ENCODE data around the gene KLKB1. TPM values are rescaled to one million over a fixed set of nuclear protein-coding genes. Genes with fewer than 3 reads are reported as not detected.

The KLKB1 gene
- polyA plus RNA-seq, 1 of the 3 experiments (the other 2 are of a cell fraction): 0.12 TPM

DNA sequence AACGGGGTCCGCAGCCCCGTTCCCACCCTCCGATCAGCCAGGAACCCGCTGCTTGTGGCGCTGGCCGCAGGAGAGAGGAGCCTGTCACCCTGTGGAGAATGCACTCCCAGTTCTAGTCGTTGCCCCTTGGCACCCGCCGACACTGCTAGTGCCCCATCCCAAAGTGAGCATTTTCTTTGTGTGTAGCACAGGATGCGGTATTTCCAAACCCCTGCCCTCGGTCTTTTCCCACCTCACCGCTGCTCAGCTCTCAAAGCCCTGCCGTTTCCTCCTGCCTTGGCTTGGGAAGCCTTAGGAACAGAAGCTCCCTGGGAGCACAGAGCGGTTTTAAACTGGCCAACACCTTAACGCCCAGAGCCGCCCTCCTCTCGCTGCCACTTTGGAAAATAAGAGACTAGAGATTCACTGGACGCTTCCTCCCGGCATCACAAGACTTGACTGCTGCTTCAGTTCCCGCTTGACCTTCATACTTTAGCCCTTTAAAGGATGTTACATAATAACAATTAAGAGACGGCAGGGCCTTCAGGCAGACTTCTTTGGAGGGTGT, 35.2 kb upstream of the KLKB1 start:
- Histone ChIP-seq H3K79me2 (ENCODE audit: insufficient read depth) (peaks cover 24% of the 10 kb centered on the region), H4K20me1 (ENCODE audit: insufficient read depth) (no peaks in the 10 kb centered on the region), H3K4me2 (peak overlapping the region; percentile 95), H3K27me3 (ENCODE audit: insufficient read depth) (no peaks in the 10 kb centered on the region), H3K9me3 (no peaks in the 10 kb centered on the region), H3K9me2 (no peaks in the 10 kb centered on the region), H3K27ac (ENCODE audit: low read depth in 2 of 2, low read length in 1 of 2) (peak overlapping the region; percentile 80 to 97), H3K4me3 (ENCODE audit: low read depth in 2 of 2, low read length in 1 of 2) (peak overlapping the region; percentile 93 to 94), H3K9ac (peak overlapping the region; percentile 85), H3K4me1 (ENCODE audit: control insufficient read depth in 1 of 2, insufficient read depth in 2 of 2, low read depth in 1 of 2, low read length in 1 of 2) (peaks cover 0 to 8% of the 10 kb centered on the region in 2 experiments; a peak in 3 of 4 replicates), H3K36me3 (replicated peaks in 1 of 2; ENCODE audit: control insufficient read depth in 1 of 2, insufficient read depth in 2 of 2, low read length in 1 of 2) (peaks cover 6 to 18% of the 10 kb centered on the region in 2 experiments), H3F3A (replicated peaks; ENCODE audit: insufficient read depth) (peaks cover 9% of the 10 kb centered on the region), H2AFZ (ENCODE audit: low read depth) (peak overlapping the region; percentile 90; the same call in 1 of the 2 replicates)
- TF ChIP-seq TEAD4 (IDR thresholded peaks at IDR 0.05; ENCODE audit: borderline replicate concordance, insufficient read depth) (no peak), TAF1 (IDR thresholded peaks at IDR 0.05; ENCODE audit: borderline replicate concordance, low read depth, low read length) (no peak), TCF12 (IDR thresholded peaks at IDR 0.05) (no peak), JUND (IDR thresholded peaks at IDR 0.05) (no peak), RFX5 (IDR thresholded peaks at IDR 0.05; ENCODE audit: low read length) (no peak), ELF1 (IDR thresholded peaks at IDR 0.05) (no peak), EZH2phosphoT487 (IDR thresholded peaks at IDR 0.05; ENCODE audit: borderline replicate concordance, low read depth) (no peak), FOXJ3 (CRISPR knock-in tag; IDR thresholded peaks at IDR 0.05) (no peak), NFIC (IDR thresholded peaks at IDR 0.05; ENCODE audit: borderline replicate concordance) (no peak), CHD2 (IDR thresholded peaks at IDR 0.05; ENCODE audit: low read length, partially characterized antibody) (no peak), MEF2A (IDR thresholded peaks at IDR 0.05; ENCODE audit: borderline replicate concordance, low read depth) (no peak), FOXM1 (IDR thresholded peaks at IDR 0.05; ENCODE audit: low read depth) (no peak), SMC3 (IDR thresholded peaks at IDR 0.05; ENCODE audit: low read depth, low read length) (no peak), GABPA (IDR thresholded peaks at IDR 0.05; ENCODE audit: low read depth) (no peak)
- TF ChIP-seq, protein P1, sequence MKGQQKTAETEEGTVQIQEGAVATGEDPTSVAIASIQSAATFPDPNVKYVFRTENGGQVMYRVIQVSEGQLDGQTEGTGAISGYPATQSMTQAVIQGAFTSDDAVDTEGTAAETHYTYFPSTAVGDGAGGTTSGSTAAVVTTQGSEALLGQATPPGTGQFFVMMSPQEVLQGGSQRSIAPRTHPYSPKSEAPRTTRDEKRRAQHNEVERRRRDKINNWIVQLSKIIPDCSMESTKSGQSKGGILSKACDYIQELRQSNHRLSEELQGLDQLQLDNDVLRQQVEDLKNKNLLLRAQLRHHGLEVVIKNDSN (IDR thresholded peaks at IDR 0.05; ENCODE audit: borderline replicate concordance, low read depth): no peak
- TF ChIP-seq, protein P2, sequence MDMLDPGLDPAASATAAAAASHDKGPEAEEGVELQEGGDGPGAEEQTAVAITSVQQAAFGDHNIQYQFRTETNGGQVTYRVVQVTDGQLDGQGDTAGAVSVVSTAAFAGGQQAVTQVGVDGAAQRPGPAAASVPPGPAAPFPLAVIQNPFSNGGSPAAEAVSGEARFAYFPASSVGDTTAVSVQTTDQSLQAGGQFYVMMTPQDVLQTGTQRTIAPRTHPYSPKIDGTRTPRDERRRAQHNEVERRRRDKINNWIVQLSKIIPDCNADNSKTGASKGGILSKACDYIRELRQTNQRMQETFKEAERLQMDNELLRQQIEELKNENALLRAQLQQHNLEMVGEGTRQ (IDR thresholded peaks at IDR 0.05; ENCODE audit: borderline replicate concordance, low read depth, low read length): no peak
- TF ChIP-seq, protein P3, sequence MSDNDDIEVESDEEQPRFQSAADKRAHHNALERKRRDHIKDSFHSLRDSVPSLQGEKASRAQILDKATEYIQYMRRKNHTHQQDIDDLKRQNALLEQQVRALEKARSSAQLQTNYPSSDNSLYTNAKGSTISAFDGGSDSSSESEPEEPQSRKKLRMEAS (IDR thresholded peaks at IDR 0.05; ENCODE audit: low read depth): no peak
- TF ChIP-seq, protein P4, sequence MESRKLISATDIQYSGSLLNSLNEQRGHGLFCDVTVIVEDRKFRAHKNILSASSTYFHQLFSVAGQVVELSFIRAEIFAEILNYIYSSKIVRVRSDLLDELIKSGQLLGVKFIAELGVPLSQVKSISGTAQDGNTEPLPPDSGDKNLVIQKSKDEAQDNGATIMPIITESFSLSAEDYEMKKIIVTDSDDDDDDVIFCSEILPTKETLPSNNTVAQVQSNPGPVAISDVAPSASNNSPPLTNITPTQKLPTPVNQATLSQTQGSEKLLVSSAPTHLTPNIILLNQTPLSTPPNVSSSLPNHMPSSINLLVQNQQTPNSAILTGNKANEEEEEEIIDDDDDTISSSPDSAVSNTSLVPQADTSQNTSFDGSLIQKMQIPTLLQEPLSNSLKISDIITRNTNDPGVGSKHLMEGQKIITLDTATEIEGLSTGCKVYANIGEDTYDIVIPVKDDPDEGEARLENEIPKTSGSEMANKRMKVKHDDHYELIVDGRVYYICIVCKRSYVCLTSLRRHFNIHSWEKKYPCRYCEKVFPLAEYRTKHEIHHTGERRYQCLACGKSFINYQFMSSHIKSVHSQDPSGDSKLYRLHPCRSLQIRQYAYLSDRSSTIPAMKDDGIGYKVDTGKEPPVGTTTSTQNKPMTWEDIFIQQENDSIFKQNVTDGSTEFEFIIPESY (IDR thresholded peaks at IDR 0.05; ENCODE audit: borderline replicate concordance, low read depth): no peak
- TF ChIP-seq, protein P5, sequence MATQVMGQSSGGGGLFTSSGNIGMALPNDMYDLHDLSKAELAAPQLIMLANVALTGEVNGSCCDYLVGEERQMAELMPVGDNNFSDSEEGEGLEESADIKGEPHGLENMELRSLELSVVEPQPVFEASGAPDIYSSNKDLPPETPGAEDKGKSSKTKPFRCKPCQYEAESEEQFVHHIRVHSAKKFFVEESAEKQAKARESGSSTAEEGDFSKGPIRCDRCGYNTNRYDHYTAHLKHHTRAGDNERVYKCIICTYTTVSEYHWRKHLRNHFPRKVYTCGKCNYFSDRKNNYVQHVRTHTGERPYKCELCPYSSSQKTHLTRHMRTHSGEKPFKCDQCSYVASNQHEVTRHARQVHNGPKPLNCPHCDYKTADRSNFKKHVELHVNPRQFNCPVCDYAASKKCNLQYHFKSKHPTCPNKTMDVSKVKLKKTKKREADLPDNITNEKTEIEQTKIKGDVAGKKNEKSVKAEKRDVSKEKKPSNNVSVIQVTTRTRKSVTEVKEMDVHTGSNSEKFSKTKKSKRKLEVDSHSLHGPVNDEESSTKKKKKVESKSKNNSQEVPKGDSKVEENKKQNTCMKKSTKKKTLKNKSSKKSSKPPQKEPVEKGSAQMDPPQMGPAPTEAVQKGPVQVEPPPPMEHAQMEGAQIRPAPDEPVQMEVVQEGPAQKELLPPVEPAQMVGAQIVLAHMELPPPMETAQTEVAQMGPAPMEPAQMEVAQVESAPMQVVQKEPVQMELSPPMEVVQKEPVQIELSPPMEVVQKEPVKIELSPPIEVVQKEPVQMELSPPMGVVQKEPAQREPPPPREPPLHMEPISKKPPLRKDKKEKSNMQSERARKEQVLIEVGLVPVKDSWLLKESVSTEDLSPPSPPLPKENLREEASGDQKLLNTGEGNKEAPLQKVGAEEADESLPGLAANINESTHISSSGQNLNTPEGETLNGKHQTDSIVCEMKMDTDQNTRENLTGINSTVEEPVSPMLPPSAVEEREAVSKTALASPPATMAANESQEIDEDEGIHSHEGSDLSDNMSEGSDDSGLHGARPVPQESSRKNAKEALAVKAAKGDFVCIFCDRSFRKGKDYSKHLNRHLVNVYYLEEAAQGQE (IDR thresholded peaks at IDR 0.05; ENCODE audit: low read depth, low read length): no peak
- WGBS (ENCODE audit: low lambda C conversion rate): 2% methylated on average over 13 of the region's 22 CpGs
- POLR2A ChIA-PET: interaction anchor here (1.8 kb wide), 1 partner anchor 9 kb away, joined by 4 read pairs; no protein-coding TSS in a partner anchor
- DNase-seq: no peak
- CTCF ChIA-PET: interaction anchor here (0.6 to 2.6 kb wide), 6 partner anchors 10 to 1385 kb away, joined by 3 to 7 read pairs (median 4); no protein-coding TSS in a partner anchor

All from SK-N-SH (cell line).